ENCODE measurements around the gene HSDL2. TPM values are rescaled to one million over a fixed set of nuclear protein-coding genes. Genes with fewer than 3 reads are reported as not detected.
"Not testable (repeated sequence)": the region's sequence is repeated elsewhere in the genome, so short reads cannot be mapped to it uniquely, and the experiment has no call there.

The HSDL2 gene
- total RNA-seq, 1 donor from 2014 or later = 55.3 TPM

DNA sequence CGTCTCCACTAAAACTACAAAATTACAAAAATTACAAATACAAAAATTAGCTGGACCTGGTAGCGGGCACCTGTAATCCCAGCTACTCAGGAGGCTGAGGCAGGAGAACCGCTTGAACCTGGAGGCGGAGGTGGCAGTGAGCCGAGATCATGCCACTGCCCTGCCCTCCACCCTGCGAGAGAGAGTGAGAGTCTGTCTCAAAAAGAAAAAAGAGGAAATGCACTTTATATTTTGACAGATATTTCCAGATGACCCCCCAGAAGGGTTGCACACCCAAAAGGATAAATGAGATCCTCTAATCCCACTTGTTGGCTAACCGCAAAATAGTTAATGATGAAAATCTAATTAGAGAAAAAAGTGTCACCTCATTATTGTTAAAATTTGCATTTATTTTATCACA, 2.2 kb downstream of the HSDL2 start:
- intact Hi-C loops (cut with DNase I) = no loop called here
- Histone ChIP-seq H3K27me3 (ENCODE audit: low read depth) (no peaks in the 10 kb centered on the region), H3K36me3 (no peaks in the 10 kb centered on the region), H3K27ac (no peak overlapping the region), H3K9me3 (no peaks in the 10 kb centered on the region), H3K4me1 (peaks cover 50% of the 10 kb centered on the region), H3K4me3 (no peak overlapping the region)
- no peak for TF ChIP-seq CTCF (IDR thresholded peaks at IDR 0.05)
- ATAC-seq (no peak), DNase-seq (no peak)

DNA sequence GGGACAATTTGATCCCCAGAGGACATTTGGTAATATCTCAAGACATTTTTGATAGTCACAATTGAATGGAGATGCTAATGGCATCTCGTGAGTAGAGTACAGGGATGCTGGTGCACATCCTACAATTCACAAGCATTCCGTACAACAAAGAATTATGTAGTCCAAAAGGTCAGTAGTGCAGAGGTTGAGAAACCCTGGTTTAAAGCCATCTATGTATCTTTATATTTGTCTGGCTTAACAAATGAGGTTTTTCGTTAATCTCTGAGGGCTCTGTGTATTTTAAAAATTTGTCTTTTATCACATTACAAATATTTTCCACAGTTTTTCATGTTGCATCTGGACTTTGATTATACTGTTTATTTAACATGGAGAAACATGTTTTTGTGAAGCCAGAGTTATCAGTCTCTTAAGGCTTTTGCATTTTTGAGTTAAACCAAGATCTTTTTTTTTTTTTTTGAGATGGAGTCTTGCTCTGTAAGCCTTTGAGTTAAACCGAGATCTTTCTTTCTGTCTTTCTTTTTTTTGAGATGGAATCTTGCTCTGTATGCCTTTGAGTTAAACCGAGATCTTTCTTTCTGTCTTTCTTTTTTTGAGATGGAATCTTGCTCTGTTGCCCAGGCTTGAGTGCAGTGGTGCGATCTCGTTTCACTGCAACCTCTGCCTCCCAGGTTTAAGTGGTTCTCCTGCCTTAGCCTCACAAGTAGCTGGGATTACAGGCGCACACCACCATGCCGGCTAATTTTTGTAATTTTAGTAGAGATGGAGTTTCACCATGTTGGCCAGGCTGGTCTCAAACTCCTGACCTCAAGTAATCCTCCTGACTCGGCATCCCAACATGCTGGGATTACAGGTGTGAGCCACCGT, 2.8 kb downstream of the HSDL2 start:
- H3K4me3 ChIP-seq = no peak overlapping the region
- no peaks in the 10 kb centered on the region for H3K27me3 ChIP-seq (ENCODE audit: low read depth)
- H3K36me3 ChIP-seq = no peaks in the 10 kb centered on the region
- H3K4me1 ChIP-seq = peaks cover 43% of the 10 kb centered on the region
- TF ChIP-seq CTCF (IDR thresholded peaks at IDR 0.05) = no peak
- no peak for DNase-seq
- no peaks in the 10 kb centered on the region for H3K9me3 ChIP-seq
- ATAC-seq = no peak
- no peak overlapping the region for H3K27ac ChIP-seq
- intact Hi-C loops (cut with DNase I) = no loop called here

- ATAC-seq (no peak), DNase-seq (no peak)
- intact Hi-C loops (cut with DNase I) = no loop called here
- H3K4me1 ChIP-seq = peaks cover 33% of the 10 kb centered on the region
- no peak overlapping the region for H3K27ac ChIP-seq
- H3K4me3 ChIP-seq = no peak overlapping the region
- H3K36me3 ChIP-seq = no peaks in the 10 kb centered on the region
- no peaks in the 10 kb centered on the region for H3K27me3 ChIP-seq (ENCODE audit: low read depth)
- TF ChIP-seq CTCF (IDR thresholded peaks at IDR 0.05) = no peak
- H3K9me3 ChIP-seq = no peaks in the 10 kb centered on the region
These were observed 4.3 kb downstream of the HSDL2 start for GRCh38 chr9:112384219-112384618.

DNA sequence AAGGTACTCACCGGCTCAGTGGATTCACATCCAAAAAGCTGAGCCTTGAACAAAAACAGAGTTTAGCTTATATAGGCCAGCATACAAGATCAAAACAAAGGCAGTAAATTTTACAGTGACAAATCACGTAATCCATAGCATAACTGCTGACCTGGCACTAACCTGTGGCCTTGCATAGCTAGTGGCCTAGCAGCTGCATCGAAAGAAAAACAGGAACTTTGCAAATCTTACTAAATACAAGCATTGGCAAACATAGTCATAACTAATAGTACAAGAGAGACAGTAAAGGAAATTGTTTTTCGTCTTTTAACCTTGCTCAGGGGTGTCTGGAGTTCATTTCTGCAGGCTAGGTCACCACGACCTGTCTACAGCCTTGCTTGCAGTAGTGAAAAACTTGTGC, 4.8 kb downstream of the HSDL2 start:
- H3K4me1 ChIP-seq = peaks cover 33% of the 10 kb centered on the region
- H3K9me3 ChIP-seq = no peaks in the 10 kb centered on the region
- no peak overlapping the region for H3K27ac ChIP-seq
- no peak for DNase-seq
- no peaks in the 10 kb centered on the region for H3K36me3 ChIP-seq
- no peak for TF ChIP-seq CTCF (IDR thresholded peaks at IDR 0.05)
- H3K4me3 ChIP-seq = no peak overlapping the region
- intact Hi-C loops (cut with DNase I) = no loop called here
- no peak for ATAC-seq
- H3K27me3 ChIP-seq (ENCODE audit: low read depth) = no peaks in the 10 kb centered on the region

DNA sequence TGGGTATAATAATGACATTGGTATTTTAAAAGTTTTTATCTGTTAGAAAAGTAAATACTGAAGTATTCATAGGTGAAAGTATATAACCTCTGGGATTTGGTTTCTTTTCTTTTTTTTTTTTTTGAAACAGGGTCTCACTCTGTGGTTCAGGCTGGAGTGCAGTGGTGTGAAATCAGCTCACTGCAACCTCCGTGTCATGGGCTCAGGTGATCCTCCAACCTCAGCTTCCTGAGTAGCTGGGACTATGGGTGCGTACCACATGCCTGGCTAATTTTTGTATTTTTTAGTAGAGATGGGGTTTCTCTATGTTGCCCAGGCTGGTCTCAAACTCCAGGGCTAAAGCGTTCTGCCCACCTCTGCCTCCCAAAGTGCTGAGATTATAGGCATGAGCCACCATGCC, 7.2 kb downstream of the HSDL2 start:
- H3K27me3 ChIP-seq (ENCODE audit: low read depth) = no peaks in the 10 kb centered on the region
- no peaks in the 10 kb centered on the region for H3K9me3 ChIP-seq
- TF ChIP-seq CTCF (IDR thresholded peaks at IDR 0.05) = no peak
- no peak for ATAC-seq
- no peak overlapping the region for H3K4me3 ChIP-seq
- DNase-seq = no peak
- intact Hi-C loops (cut with DNase I) = no loop called here
- H3K27ac ChIP-seq = no peak overlapping the region
- no peaks in the 10 kb centered on the region for H3K36me3 ChIP-seq
- H3K4me1 ChIP-seq = peaks cover 22% of the 10 kb centered on the region

DNA sequence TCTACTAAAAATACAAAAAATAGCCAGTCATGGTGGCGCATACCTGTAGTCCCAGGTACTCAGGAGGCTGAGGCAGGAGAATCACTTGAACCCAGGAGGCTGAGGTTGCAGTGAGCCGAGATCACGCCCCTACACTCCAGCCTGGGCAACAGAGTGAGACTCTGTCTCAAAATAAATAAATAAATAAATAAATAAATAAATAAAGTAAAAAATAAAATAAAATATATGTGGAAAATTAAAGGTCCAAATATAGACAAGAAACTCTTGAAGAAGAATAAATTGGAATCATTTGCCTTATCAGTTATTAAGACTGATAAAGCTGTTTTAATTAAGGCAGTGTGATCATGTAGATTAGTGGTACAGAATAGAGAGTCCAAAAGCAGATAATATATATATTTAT, 10.0 kb downstream of the HSDL2 start:
- H3K9me3 ChIP-seq; H3K27ac ChIP-seq; ATAC-seq; intact Hi-C loops (cut with DNase I); H3K36me3 ChIP-seq; H3K4me3 ChIP-seq; DNase-seq; H3K4me1 ChIP-seq; H3K27me3 ChIP-seq (ENCODE audit: low read depth): not testable (repeated sequence)

GRCh38 chr9:112391936-112392560, 12.1 kb downstream of the HSDL2 start:
- intact Hi-C loops (cut with DNase I); H3K36me3 ChIP-seq; H3K27ac ChIP-seq; ATAC-seq; H3K27me3 ChIP-seq (ENCODE audit: low read depth); H3K4me1 ChIP-seq; DNase-seq; H3K4me3 ChIP-seq; H3K9me3 ChIP-seq: not testable (repeated sequence)

GRCh38 chr9:112393146-112393545, 13.2 kb downstream of the HSDL2 start:
- intact Hi-C loops (cut with DNase I); H3K27me3 ChIP-seq (ENCODE audit: low read depth); H3K27ac ChIP-seq; H3K36me3 ChIP-seq; H3K4me3 ChIP-seq; H3K4me1 ChIP-seq; DNase-seq; H3K9me3 ChIP-seq; ATAC-seq: not testable (repeated sequence)
